Caco-2 (cell line): ENCODE measurements around the gene WNT9A. TPM values are rescaled to one million over a fixed set of nuclear protein-coding genes. Genes with fewer than 3 reads are reported as not detected.

Source experiments
- BruUV-seq: library from RNA; stranded (reverse); fragments of 400-500 nt; replicated peaks from 2 replicates; lab custom pipeline; 2021; lab: Mats Ljungman, UMichigan
- CTCF ChIA-PET: fragments of 300-600 bp; sonication (Branson Sonifier 250); formaldehyde crosslinking; loops from one replicate; lab custom pipeline; 2022; ENCODE audit warnings: antibody characterized with exemption; lab: Charles Lee
- POLR2A ChIA-PET: fragments of 300-600 bp; sonication (Branson Sonifier 250); formaldehyde crosslinking; loops from one replicate; lab custom pipeline; 2022; ENCODE audit warnings: antibody characterized with exemption; lab: Charles Lee
- DNase-seq, 2 experiments: peaks; one replicate each; pipeline versions ENCODE4 v3.0.0 to v3.0.0-alpha.2; 2020 to 2022
- H3K27me3 ChIP-seq: replicated peaks from 2 replicates; pipeline ENCODE4 v1.6.0; 2011; ENCODE audit warnings: low read length; ENCODE audit not compliant: control insufficient read depth, insufficient read depth
- H3K36me3 ChIP-seq: 2 replicates; pipeline ENCODE4 v1.5.1; 2011; ENCODE audit warnings: low read length; ENCODE audit not compliant: control insufficient read depth, insufficient read depth
- H3K4me1 ChIP-seq: fragments of 250-450 bp; sonication (Bioruptor Pico); 2 replicates; pipeline ENCODE4 v1.5.1; 2020; ENCODE audit warnings: mild to moderate bottlenecking
- H3K4me3 ChIP-seq: 2 replicates; pipeline ENCODE4 v1.5.1; 2011; ENCODE audit warnings: low read depth, mild to moderate bottlenecking, control low read depth, low read length
- H3K9me3 ChIP-seq: fragments of 250-450 bp; sonication (Bioruptor Pico); 2 replicates; pipeline ENCODE4 v1.5.1; 2020; ENCODE audit warnings: mild to moderate bottlenecking, moderate library complexity
- H3K27ac Mint-ChIP-seq: one replicate; pipeline ENCODE4 v1.8.0; 2022; ENCODE audit warnings: mixed read lengths; ENCODE audit not compliant: unreplicated experiment
- H3K27me3 Mint-ChIP-seq: one replicate; pipeline ENCODE4 v1.8.0; 2022; ENCODE audit warnings: mixed read lengths; ENCODE audit not compliant: insufficient read depth, unreplicated experiment
- H3K36me3 Mint-ChIP-seq: one replicate; pipeline ENCODE4 v1.8.0; 2022; ENCODE audit warnings: mild to moderate bottlenecking, mixed read lengths; ENCODE audit not compliant: insufficient read depth, unreplicated experiment
- H3K4me1 Mint-ChIP-seq: one replicate; pipeline ENCODE4 v1.8.0; 2022; ENCODE audit warnings: low read depth, mixed read lengths; ENCODE audit not compliant: unreplicated experiment
- H3K4me3 Mint-ChIP-seq: one replicate; pipeline ENCODE4 v1.8.0; 2022; ENCODE audit warnings: mild to moderate bottlenecking, moderate library complexity, mixed read lengths; ENCODE audit not compliant: unreplicated experiment
- H3K9me3 Mint-ChIP-seq: one replicate; pipeline ENCODE4 v1.8.0; 2022; ENCODE audit warnings: mixed read lengths; ENCODE audit not compliant: unreplicated experiment
- CTCF ChIP-seq, 2 experiments: fragments of 200-600 bp in 1 of 2; IDR thresholded peaks; 1 replicate in 1 of 2; 2 replicates in 1 of 2; pipeline versions ENCODE4 v1.5.1 to v1.8.0; 2011 to 2022; ENCODE audit warnings: antibody characterized with exemption in 1 of 2, control low read depth in 1 of 2, inconsistent platforms in 1 of 2, low read depth in 1 of 2, low read length in 1 of 2, mild to moderate bottlenecking in 1 of 2, moderate library complexity in 1 of 2; ENCODE audit not compliant: insufficient read depth in 1 of 2, severe bottlenecking in 1 of 2, unreplicated experiment in 1 of 2
- intact Hi-C: fragments of 100-400 bp; cut with micrococcal nuclease; formaldehyde crosslinking; loops from one replicate; pipeline ENCODE4 v1.10.0; 2022; ENCODE audit not compliant: unreplicated experiment
- total RNA-seq: library from RNA; stranded (reverse); gene quantifications from 2 replicates; pipeline ENCODE4 v1.2.3, GENCODE V29; 2022

WNT9A gene
- total RNA-seq, 1 experiment from 2014 or later = 0.68 TPM

GRCh38 chr1:227891223-227891954 is 56.3 kb downstream of the WNT9A start:
- no peak for TF ChIP-seq CTCF (IDR thresholded peaks at IDR 0.05; ENCODE audit: insufficient read depth in 1 of 2, low read depth in 1 of 2, low read length in 1 of 2, severe bottlenecking in 1 of 2, unreplicated experiment in 1 of 2)
- Histone ChIP-seq H3K4me1 (peaks cover 44% of the 10 kb centered on the region), H3K36me3 (no peaks in the 10 kb centered on the region), H3K4me3 (no peak overlapping the region), H3K9me3 (no peaks in the 10 kb centered on the region), H3K27me3 (no peaks in the 10 kb centered on the region)
- H3K4me3 Mint-ChIP-seq = no peak overlapping the region
- peaks cover 4% of the 10 kb centered on the region for H3K4me1 Mint-ChIP-seq
- CTCF ChIA-PET = no interaction called here
- no peaks in the 10 kb centered on the region for H3K27me3 Mint-ChIP-seq
- DNase-seq = peak in 1 of 2 experiments; percentile 39
- no peaks in the 10 kb centered on the region for H3K9me3 Mint-ChIP-seq
- H3K27ac Mint-ChIP-seq = no peak overlapping the region
- H3K36me3 Mint-ChIP-seq = no peaks in the 10 kb centered on the region
- intact Hi-C loops = loop anchor here (5.0 kb wide), 1 partner anchor 104 kb away; no protein-coding TSS in a partner anchor
- no TSS peak for BruUV-seq
- POLR2A ChIA-PET = no interaction called here

- H3K4me1 ChIP-seq = peaks cover 37% of the 10 kb centered on the region
- no peak overlapping the region for H3K4me3 ChIP-seq
- no peak for TF ChIP-seq CTCF (IDR thresholded peaks at IDR 0.05; ENCODE audit: insufficient read depth in 1 of 2, low read depth in 1 of 2, low read length in 1 of 2, severe bottlenecking in 1 of 2, unreplicated experiment in 1 of 2)
- peaks cover 4% of the 10 kb centered on the region for H3K4me1 Mint-ChIP-seq
- CTCF ChIA-PET = no interaction called here
- H3K9me3 ChIP-seq = no peaks in the 10 kb centered on the region
- no peaks in the 10 kb centered on the region for H3K27me3 Mint-ChIP-seq
- no TSS peak for BruUV-seq
- no peak overlapping the region for H3K4me3 Mint-ChIP-seq
- H3K27ac Mint-ChIP-seq = no peak overlapping the region
- POLR2A ChIA-PET = no interaction called here
- no peaks in the 10 kb centered on the region for H3K36me3 Mint-ChIP-seq
- no peaks in the 10 kb centered on the region for H3K36me3 ChIP-seq
- no peaks in the 10 kb centered on the region for H3K9me3 Mint-ChIP-seq
- no peaks in the 10 kb centered on the region for H3K27me3 ChIP-seq
- DNase-seq = no peak
- intact Hi-C loops = loop anchor here (5.0 kb wide), 1 partner anchor 103 kb away; no protein-coding TSS in a partner anchor
These were observed 57.1 kb downstream of the WNT9A start for GRCh38 chr1:227890451-227891222.

- no peaks in the 10 kb centered on the region for H3K27me3 Mint-ChIP-seq
- peaks cover 4% of the 10 kb centered on the region for H3K4me1 Mint-ChIP-seq
- no peak overlapping the region for H3K27ac Mint-ChIP-seq
- H3K36me3 Mint-ChIP-seq = no peaks in the 10 kb centered on the region
- ChIA-PET CTCF (no interaction called here), POLR2A (no interaction called here)
- intact Hi-C loops = loop anchor here (5.0 kb wide), 1 partner anchor 103 kb away; no protein-coding TSS in a partner anchor
- DNase-seq = peak in 1 of 2 experiments; percentile 26
- Histone ChIP-seq H3K36me3 (no peaks in the 10 kb centered on the region), H3K9me3 (no peaks in the 10 kb centered on the region), H3K27me3 (no peaks in the 10 kb centered on the region), H3K4me1 (peaks cover 32% of the 10 kb centered on the region), H3K4me3 (no peak overlapping the region)
- no peaks in the 10 kb centered on the region for H3K9me3 Mint-ChIP-seq
- TF ChIP-seq CTCF (IDR thresholded peaks at IDR 0.05; ENCODE audit: insufficient read depth in 1 of 2, low read depth in 1 of 2, low read length in 1 of 2, severe bottlenecking in 1 of 2, unreplicated experiment in 1 of 2) = no peak
- no peak overlapping the region for H3K4me3 Mint-ChIP-seq
- no TSS peak for BruUV-seq
These were observed 57.8 kb downstream of the WNT9A start for GRCh38 chr1:227889863-227890405.
